HG03066 (cell line): Measurements from ENCODE around the gene AARS2.
"Not testable (repeated sequence)": the region's sequence is repeated elsewhere in the genome, so short reads cannot be mapped to it uniquely, and the experiment has no call there.

Experiments
- ATAC-seq: cut with Tn5 transposase; IDR thresholded peaks from one replicate; pipeline ENCODE4 v1.9.1; 2021; ENCODE audit warnings: low read depth; ENCODE audit not compliant: unreplicated experiment

Gene AARS2

DNA sequence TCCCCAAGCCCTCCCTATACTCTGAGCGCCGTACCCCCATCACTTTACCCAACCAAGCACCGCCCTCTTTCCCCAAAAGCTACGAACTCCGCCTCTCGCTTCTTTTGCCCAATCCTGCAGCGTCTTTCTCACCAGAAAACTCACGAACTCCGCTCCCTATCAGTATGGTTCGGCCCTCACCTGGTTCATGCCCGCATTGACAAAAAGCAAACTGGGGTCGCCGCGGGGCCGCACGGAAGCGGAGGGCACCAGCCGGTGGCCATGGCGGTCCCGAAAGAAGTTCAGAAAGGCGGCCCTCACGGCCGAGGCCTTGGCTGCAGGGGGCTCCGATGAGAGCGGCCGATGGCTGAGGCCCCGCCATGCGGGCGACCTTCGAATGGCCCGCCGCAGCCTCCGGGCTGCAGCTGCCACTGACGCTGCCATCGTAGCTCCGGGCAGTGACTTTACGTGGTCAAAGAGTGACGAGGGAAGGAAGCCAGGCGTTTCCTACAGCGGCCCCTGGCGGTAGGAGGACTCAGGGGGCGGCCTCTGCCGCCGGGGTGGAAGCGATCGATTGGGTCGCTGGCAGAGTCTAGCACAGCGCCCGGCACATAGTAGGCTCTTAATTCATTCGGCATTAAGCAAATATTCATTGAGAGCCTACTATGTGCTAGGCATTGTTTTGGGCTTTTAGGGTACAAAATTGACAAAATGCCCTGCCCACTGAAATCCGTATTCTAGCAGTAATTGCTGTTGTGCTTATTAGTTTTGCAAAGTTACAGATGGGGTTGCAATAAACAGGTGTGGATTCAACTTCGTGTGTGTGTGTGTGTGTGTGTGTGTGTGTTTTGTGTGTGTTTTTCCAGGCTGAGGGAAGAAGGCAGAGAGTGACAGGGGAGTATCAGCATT, at the start of gene AARS2:
Gene AARS2 (minus strand): TSS at position 447 of the 888 bp plus-strand sequence. CDS start 24 bp downstream, at position 423.
- ATAC-seq = peak; percentile 94

DNA sequence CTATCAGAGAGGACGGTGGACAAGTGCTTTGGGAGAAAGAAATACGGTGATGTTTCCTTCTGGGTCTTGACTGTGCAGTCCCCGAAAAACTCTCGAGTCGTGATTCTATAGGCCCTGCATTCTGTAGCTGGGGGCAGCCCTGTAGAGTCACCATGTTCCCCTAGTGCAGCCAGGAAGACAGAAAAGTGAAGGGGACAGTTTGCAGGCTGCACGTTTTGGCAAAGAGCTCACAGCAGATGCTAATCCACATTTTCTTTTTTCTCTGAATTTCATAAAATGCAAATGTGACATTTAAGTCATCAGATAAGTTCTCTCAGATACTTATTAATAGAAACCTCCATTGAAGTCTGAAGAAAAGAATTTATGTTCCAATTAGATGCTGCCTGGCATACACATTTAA, 48.8 kb upstream of the AARS2 start:
- ATAC-seq = no peak

DNA sequence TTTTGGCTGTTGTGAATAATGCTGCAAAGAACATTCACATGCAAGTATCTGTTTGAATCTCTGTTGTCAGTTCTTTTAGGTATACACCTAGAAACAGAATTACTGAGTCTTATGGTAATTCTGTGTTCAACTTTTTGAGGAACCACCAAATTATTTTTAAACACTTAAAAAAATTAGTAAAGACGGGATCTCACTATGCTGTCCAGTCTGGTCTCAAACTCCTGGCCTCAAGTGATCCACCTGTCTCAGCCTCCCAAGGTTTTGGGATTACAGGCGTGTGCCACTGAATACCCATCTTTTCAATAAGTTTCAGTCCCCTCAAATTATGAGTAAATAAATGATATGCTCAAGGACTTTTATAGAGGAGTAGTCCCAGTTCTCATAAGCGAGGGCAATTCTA, 46.8 kb upstream of the AARS2 start:
- ATAC-seq = no peak

DNA sequence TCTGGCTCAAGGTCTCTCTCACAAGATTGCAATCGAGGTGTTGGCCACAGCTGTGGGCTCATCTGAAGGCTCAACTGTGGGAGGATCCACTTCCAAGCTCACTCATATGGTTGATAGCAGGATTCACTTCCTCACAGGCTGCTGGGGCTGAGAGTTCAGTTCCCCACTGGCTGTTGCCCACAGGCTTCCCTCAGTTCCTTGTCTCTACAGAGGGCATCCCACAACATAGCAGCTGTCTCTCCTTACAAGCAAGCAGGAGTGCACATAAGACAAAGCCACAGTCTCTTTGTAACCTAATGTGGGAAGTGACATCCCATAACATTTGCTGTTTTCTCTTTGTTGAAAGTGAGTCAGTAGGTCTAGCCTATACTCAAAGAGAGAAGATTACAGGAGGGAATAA, 43.3 kb upstream of the AARS2 start:
- no peak for ATAC-seq

DNA sequence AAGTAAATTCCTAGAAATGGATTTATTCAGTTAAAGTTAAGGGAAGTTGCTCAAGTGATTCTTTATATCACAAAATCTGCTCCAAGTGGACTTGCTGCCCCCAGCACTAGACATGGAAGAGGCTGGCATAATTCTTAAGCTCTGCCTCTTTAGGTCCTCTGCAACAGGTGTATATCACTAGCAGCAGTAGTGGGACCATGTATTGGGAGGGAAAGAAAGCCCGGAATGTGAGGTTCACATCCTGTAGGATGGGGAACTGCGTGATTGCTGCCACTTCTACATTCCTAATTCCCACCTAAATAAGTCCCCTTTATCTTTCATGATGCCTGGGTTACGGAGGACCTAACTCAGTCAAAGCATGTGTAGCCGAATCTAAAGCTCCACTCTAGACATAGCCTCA, 42.5 kb upstream of the AARS2 start:
- no peak for ATAC-seq

DNA sequence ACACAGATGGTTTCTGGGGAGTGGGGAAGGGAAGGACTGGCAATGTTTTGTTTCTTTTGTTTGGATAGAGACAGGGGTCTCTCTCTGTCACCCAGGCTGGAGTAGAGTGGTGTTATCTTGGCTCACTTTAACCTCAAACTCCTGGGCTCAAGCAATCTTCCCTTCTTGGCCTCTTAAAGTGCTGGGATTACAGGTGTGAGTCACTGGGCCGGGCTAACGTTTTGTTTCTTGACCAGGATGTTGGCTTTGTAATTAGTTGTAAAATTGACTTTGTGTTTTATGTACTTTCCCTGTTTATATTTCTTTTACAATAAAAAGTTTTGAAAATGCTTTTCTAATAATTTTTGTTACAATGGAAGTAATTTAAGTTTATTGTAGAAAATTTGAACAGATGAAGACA, 40.2 kb upstream of the AARS2 start:
- no peak for ATAC-seq

DNA sequence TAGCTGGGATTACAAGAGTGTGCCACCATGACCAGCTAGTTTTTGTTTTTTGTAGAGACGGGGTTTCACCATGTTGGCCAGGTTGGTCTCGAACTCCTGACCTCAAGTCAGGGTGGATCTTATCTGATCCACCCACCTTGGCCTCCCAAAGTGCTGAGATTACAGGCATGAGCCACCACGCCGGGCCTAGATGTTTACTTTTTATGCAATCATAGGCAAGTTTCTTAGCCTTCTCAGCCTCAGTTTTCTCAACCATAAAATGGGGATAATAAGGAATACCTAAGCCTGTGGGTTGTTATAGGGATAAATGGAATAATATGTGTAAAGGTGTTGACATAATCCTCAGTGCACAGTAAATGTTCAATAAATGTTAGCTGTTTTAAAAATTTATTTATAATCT, 39.1 kb upstream of the AARS2 start:
- ATAC-seq = no peak

DNA sequence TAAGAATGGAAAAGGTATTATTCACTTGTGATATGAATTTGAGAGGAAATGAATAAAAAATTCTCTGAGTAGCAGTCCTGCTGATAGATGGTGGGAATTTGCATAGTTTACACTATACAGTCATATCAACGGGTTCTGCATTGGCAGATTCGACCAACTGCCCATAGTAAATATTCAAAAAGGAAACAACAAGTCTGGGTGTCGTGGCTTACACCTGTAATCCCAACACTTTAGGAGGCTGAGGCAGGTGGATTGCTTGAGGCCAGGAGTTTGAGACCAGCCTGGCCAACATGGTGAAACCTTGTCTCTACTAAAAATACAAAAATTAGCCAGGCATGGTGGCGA, 37.5 kb upstream of the AARS2 start:
- ATAC-seq = not testable (repeated sequence)

DNA sequence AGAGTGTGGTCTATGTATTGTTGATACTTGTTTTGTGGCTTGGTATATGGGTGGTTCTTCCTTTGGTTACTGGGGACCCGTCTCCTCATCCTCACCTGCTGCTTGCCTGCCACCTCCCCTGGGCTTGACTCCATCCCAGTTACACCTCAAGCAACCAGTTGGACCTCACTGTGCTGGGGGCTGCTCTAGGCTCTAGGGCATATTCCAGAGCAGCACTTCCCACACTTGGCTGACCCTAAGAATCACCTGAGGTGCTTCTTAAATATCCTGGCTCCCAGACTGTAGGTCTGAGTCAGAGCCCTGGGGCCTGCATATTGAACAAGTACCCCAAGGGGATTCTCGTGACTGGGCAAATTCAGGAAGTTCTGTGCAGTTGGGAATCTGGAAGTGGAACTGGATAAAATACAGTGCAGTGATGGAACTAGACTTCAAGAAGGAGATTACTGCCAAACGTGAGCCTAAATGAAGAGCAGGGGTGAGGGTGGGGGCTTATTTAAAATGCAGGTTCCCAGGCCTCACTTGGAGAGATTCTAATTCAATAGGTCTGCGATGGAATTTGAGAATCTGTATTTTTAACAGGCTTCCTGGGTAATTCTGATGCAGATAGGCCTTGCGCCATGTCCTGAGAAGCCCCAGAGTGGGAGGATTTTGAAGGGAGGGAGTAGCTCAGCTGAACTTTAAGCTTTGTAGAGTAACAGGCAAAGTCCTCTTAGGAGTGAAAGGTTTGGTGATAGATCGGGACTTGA, 36.9 kb upstream of the AARS2 start:
- no peak for ATAC-seq

DNA sequence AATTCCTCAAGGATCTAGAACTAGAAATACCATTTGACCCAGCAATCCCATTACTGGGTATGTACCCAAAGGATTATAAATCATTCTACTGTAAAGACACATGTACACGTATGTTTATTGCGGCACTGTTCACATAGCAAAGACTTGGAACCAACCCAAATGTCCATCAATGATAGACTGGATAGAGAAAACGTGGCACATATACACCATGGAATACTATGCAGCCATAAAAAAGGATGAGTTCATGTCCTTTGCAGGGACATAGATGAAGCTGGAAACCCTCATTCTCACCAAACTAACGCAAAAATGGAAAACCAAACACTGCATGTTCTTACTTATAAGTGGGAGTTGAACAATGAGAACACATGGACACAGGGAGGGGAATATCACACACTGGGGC, 33.7 kb upstream of the AARS2 start:
- not testable (repeated sequence) for ATAC-seq

DNA sequence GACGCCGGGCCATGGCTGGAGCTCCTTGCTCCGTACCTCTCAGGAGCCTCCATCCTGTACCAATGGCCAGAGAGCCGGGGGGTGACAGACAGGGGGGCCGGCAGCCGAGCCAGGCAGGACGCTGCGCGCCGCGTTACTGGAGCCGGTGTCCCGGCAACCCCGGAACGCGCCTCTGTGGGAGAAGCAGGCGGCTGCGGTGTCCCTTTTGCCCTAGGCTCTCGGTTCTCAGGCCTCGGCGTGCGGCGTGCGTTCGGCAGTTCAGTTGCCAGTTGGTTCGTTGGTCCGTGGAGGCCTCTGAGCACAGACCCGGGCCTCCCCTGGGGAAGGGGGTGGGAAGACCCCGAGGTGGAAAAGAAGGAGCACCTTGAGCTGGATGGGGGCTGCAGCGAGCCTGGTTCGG, 29.3 kb upstream of the AARS2 start, which contains the start of gene SPATS1:
Gene SPATS1 (plus strand): TSS at position 162 of the 400 bp plus-strand sequence. CDS start 446 bp downstream, outside the sequence.
- no peak for ATAC-seq

DNA sequence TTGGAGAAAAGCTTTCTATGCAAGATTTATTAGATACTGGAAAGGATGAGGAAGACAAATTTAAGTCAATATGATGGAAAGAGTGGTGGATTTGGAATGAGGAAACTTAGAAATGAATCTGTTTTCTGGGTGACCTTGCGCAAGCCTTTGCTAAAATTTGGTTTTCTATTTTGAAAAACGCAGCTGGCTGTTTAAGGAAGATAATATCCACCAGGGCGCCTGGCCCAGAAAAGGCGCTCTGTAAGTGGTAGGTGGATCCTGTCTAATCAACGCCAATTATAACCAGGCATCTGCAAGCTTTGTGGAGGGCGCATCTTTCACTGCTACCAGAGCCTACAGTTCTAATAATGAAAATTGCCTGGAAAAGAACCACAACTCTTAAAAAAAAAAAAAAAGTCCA, 28.9 kb upstream of the AARS2 start:
- ATAC-seq = no peak

DNA sequence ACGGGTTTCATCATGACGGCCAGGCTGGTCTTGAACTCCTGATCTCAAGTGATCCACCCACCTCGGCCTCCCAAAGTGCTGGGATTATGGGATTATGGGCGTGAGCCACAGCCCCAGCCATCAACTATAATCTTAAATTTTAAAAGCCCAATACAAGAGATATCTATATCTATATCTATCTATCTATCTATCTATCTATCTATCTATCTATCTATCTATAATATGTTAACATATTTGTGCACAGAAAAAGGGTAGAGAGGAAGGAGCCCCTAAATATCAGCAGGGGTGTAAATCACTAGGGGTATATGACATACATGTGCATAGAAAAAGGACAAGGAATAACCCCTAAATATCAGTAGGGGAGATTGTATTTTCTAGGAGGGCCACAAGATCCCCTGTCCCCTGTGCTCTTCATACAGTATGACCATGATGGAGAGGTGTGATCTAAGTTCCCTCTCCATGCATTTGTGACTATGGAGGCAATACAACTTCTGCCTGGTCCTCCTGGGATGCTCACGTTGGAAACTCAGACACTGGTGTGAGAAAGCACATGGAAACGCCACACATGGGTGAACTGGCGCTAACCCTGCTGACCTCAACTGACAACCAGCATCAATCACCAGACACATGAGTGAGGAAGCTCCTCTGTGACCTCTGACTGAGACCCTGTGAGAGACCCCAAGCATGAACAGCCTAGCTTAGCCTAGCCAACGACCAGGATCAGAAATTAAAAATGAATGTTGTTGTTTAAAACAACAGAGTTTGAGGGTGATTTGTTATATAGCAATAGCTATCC, 28.1 kb upstream of the AARS2 start:
- no peak for ATAC-seq

DNA sequence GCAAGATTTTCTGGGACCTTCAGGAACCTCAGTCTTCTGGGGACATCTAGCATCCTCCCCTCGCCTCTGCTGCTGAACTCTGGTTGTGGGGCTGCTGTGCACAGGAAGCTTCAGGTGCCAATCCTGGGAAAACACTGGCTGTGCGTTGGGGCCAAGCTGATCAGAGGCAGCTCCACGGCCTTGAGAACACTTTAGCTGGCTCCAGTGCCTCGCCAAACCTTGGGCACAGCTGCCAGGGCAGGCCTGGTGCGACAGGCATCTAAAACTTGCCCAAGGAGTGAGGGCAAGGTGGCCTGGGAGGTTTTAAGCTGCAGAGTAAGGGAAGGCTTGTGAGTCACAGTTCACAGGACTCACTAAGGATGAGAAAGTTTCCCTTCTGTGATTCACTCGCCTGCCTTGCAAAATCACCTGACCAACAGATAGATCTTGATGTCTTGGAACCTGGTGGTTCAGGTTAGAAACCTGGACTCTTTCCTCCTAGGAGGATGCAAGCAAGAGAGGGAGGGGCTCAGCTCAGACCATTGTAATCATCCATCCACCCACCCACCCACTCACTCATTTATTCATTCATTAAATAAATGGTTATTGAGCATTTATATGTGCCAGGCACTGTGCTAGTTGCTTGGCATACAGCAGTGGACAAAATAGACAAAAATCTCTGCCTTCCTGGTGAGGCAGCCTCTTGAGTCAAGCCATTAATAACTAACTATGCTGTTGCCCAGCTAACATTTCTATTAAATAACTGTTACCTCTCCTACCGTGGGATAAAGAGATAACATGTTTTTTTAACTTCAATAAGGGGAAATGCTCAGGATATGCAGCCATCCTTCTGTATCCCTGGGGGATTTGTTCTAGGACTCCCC, 26.8 kb upstream of the AARS2 start:
- ATAC-seq = no peak

DNA sequence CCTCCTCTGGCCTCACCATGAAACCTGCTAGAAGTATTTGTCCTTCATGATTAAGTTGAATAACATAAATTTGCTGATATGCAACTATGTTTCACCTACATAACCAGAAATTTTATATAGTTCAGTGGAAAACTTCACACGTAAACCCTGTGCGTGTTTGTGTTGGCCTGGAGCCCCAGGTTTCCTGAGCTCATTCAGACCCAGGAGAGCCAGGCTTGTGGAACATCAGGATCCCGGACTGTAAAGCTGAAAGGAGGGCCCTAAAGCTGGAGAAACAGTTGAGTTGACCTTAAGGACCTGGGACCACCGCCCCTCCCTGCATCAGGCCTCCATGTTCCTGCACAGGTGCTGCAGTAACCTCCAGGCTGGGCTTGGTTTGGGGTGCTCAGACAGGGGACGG, 26.2 kb upstream of the AARS2 start:
- no peak for ATAC-seq

DNA sequence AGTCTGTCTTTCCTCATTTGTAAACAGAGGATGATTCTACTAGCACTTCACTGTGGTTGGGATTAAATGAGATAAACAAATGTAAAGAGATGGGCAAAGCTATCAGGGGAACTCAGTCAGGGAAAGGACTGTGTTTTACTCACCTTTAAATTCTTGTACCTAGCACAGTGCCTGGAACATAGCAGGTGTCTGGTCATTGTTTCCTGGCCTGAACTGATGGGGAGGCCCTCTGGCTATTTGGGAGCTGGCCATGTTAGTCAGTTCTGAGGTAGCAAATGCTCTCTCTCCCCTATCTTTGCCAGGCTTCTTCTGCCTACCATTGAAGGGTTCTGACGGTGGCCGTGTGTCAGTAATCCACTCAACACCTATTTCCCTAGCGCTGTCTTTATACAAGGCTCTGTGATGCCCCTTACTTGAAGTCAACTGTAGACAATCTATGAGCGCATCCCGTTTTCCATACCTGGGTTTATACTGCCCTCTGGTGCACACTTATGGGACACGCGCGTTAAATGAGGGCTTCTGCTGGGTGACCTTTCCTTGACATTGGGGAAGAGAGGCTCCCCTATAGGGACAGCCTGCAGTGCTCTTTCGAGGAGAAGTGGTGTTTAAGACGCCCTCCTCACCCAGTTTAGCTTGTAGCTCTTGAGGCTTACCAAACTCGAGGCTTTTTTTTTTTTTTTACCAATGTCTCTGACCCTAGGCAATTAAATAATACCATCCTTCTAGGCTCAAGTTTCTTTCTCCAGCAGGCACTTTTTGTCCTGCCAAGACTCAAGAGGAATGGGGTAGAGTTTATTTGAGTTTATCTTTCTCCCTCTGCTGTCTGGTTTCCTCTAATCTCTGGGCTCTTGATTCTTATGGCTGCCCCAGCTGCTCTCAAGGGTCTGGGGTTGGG, 25.3 kb upstream of the AARS2 start:
- no peak for ATAC-seq

DNA sequence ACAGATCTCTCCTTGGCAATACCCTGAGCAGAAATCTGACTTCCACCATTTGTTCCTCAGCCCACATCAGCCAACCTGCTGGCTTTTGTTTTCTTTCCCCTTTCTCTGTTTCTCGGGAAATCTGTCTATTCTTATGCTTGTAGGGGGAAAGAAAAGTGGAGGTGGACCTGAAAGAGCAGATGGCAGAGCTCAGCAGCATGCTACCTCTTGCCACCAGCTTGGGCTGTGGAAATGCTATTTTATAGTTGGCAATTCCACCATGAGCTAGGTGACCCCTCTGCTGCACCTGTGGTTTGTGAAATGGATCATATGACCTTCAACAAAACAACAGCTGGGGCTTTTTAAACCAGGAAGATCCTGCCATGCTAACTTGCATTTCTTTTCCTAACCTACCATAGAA, 22.5 kb upstream of the AARS2 start:
- ATAC-seq = no peak

DNA sequence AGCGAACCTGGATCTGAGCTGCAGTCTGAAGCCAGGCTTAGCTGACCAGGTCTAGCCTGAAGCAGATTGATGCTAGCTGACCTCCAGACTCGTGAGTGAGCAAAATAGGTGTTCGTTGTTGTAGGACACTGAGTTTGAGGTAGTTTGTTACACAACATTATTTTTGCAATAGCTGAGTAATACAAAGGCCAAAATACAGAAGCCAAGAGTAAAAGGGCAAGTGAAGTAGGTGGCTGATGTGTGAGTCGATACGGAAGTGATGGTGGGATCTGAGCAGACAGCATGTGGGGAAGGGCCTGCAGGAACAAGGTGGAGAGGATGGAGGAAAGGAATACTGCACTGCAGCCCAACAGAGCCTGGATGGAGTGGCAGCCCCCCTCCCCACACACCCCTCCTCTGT, 20.8 kb upstream of the AARS2 start:
- no peak for ATAC-seq

DNA sequence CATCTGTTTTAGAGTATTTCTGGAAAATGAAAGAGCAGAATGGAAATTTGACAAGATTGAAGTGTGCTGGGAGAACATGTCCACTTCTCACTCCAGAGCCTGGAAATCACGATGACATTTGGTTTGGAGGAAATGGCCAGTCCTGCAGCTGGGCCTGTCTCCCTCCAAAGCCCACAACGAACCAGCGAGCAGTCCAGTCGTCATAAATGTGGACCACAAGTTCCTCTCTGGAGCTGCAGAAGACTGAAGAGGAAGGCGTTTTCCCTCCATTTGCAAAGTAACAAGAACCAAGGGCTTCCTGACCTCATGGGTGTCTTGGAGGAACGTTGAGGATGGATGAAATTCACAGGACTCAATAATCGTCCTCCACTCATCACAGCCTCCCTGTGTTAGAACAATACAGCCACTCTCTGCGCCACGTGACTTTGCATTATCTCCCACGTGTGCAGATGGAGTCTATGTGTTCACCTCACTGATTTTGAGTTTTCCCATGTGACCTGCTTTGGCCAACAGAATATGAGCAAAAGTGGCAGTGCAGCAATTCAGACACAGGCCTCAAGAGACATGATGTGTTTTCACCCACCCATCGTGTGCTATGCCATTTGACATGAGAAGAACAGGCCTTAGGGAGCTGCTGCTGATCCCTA, 20.2 kb upstream of the AARS2 start:
- no peak for ATAC-seq
